ENCODE data around the gene MYBPC2.
A peak's percentile ranks its signal among the peaks of the same experiment; 100 is the strongest.

MYBPC2 gene

DNA sequence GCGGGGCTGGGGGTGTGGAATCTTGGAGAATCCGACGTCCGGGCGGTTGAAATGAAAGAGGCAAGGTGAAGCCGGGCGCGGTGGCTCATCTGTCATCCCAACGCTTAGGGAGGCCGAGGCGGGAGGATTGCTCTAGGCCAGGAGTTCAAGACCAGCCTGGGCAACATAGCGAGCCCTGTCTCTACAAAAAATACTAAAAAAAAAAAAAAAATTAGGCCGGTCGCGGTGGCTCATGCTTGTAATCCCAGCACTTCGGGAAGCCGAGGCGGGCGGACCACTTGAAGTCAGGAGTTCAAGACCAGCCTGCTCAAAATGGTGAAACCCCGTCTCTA is 44.2 kb downstream of the MYBPC2 start (continued):
- TF ChIP-seq, protein P1, sequence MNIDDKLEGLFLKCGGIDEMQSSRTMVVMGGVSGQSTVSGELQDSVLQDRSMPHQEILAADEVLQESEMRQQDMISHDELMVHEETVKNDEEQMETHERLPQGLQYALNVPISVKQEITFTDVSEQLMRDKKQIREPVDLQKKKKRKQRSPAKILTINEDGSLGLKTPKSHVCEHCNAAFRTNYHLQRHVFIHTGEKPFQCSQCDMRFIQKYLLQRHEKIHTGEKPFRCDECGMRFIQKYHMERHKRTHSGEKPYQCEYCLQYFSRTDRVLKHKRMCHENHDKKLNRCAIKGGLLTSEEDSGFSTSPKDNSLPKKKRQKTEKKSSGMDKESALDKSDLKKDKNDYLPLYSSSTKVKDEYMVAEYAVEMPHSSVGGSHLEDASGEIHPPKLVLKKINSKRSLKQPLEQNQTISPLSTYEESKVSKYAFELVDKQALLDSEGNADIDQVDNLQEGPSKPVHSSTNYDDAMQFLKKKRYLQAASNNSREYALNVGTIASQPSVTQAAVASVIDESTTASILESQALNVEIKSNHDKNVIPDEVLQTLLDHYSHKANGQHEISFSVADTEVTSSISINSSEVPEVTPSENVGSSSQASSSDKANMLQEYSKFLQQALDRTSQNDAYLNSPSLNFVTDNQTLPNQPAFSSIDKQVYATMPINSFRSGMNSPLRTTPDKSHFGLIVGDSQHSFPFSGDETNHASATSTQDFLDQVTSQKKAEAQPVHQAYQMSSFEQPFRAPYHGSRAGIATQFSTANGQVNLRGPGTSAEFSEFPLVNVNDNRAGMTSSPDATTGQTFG (tag by site-specific recombination; IDR thresholded peaks at IDR 0.05; ENCODE audit: borderline replicate concordance), result no peak
- no peak for TF ChIP-seq ZNF776 (tag by site-specific recombination; IDR thresholded peaks at IDR 0.05; ENCODE audit: borderline replicate concordance)
- TF ChIP-seq, protein P2, sequence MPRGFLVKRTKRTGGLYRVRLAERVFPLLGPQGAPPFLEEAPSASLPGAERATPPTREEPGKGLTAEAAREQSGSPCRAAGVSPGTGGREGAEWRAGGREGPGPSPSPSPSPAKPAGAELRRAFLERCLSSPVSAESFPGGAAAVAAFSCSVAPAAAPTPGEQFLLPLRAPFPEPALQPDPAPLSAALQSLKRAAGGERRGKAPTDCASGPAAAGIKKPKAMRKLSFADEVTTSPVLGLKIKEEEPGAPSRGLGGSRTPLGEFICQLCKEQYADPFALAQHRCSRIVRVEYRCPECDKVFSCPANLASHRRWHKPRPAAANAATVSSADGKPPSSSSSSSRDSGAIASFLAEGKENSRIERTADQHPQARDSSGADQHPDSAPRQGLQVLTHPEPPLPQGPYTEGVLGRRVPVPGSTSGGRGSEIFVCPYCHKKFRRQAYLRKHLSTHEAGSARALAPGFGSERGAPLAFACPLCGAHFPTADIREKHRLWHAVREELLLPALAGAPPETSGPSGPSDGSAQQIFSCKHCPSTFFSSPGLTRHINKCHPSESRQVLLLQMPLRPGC (tag by site-specific recombination; IDR thresholded peaks at IDR 0.05), result no peak
- peak; percentile 7; the same call in 1 of the 2 replicates for TF ChIP-seq KLF1 (tag by site-specific recombination; IDR thresholded peaks at IDR 0.05)

DNA sequence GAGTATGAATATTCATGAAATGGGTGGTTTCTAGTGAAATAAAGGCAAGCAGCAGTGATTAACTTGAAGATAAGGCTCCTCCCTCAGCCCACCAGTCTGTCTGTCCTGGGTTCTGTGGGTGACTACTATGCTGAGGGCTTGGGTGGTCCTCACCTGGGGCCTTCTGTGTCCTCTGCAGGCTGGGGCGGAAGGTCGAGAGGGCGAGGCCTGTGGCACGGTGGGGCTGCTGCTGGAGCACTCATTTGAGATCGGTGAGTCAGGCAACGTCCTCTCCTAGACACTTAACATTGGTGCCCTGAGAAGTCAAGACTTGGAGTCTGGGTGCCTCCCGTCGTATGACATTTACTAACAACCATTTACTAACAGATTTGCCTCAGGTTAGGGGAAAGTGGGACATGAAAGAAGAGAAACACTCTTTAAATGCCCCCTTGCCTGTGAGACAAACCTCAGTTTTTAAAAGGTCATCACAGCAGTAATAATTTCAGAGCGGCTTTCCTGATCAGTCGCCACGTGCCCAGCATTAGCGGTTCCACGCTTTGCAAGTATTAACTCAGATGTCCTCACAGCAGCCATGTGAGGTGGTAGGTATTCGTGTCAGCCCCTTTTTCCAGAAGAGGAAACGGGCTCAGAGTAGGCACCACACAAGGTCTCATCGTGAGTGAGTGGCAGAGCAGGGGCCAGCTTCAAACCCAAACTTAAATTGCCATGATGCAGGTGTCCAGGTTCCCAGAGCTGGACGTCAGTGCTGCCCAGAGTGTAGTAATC is 45.2 kb downstream of the MYBPC2 start:
- H3K4me1 ChIP-seq (ENCODE audit: control insufficient read depth, insufficient read depth, low read length), result peaks cover 7% of the 10 kb centered on the region; the same call in 1 of the 2 replicates
- H3K9me3 ChIP-seq (ENCODE audit: control insufficient read depth, insufficient read depth, low read depth, low read length), result no peaks in the 10 kb centered on the region
- ChIA-PET CTCF (interaction anchor here (0.7 to 2.2 kb wide), 9 partner anchors 9 to 121 kb away, joined by 3 to 14 read pairs (median 3); no protein-coding TSS in a partner anchor), POLR2A (interaction anchor here (0.6 to 1.7 kb wide), 2 partner anchors 12 to 94 kb away, joined by 3 to 6 read pairs; partner anchors contain the start of gene POLD1)
- peaks cover 9 to 47% of the 10 kb centered on the region in 2 experiments; a peak in 2 of 3 replicates for H3K36me3 ChIP-seq (ENCODE audit: control insufficient read depth in 2 of 2, insufficient read depth in 1 of 2, low read length in 2 of 2)
- no peak overlapping the region for H3K27ac ChIP-seq (ENCODE audit: extremely low read depth, low read depth, low read length)
- no peak overlapping the region for H3K4me3 ChIP-seq (ENCODE audit: low read depth, low read length)
- TF ChIP-seq GLI2 (tag by site-specific recombination; IDR thresholded peaks at IDR 0.05; ENCODE audit: borderline replicate concordance, low read depth) (no peak), ZNF202 (tag by site-specific recombination; IDR thresholded peaks at IDR 0.05; ENCODE audit: borderline replicate concordance) (no peak), KLF10 (tag by site-specific recombination; IDR thresholded peaks at IDR 0.05) (no peak), ZNF433 (tag by site-specific recombination; IDR thresholded peaks at IDR 0.05; ENCODE audit: low read depth) (no peak), ZNF391 (tag by site-specific recombination; IDR thresholded peaks at IDR 0.05; ENCODE audit: borderline replicate concordance, low read depth) (no peak), ZNF48 (tag by site-specific recombination; IDR thresholded peaks at IDR 0.05) (no peak), ZNF791 (tag by site-specific recombination; IDR thresholded peaks at IDR 0.05) (no peak), ZNF558 (tag by site-specific recombination; IDR thresholded peaks at IDR 0.05) (no peak), ZNF16 (tag by site-specific recombination; IDR thresholded peaks at IDR 0.05; ENCODE audit: low read depth) (no peak), ZFHX2 (tag by site-specific recombination; conservative IDR thresholded peaks at IDR 0.05) (no peak), ZFP37 (tag by site-specific recombination; IDR thresholded peaks at IDR 0.05) (no peak)
- TF ChIP-seq, protein P2 (tag by site-specific recombination; IDR thresholded peaks at IDR 0.05), result no peak
